GM21528 (cell line): ENCODE results near the gene SLC45A2.
"Not testable (repeated sequence)": the region's sequence is repeated elsewhere in the genome, so short reads cannot be mapped to it uniquely, and the experiment has no call there.

Source experiments
- ATAC-seq: cut with Tn5 transposase; IDR thresholded peaks from one replicate; pipeline ENCODE4 v1.9.1; 2021; ENCODE audit warnings: mild to moderate bottlenecking, moderate library complexity; ENCODE audit not compliant: unreplicated experiment, low FRiP score

SLC45A2 gene

DNA sequence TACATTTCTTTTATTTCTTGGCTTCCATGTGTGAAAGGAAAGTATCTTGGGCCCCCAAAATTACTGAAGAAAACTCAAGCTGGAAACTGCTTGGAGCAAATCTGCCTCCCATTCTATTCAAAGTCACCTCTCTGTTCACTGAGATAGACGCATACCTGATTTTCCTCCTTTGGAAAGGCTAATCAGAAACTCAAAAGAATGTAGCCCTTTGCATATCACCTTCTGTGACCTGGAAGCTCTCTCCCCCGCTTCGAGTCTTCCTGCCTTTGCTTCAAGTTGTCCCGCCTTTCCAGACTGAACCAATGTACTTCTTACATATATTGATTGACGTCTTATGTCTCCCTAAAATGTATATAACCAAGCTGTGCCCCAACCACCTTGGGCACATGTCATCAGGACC is 53.4 kb downstream of the SLC45A2 start:
- no peak for ATAC-seq

GRCh38 chr5:33929925-33930690 is 54.4 kb downstream of the SLC45A2 start:
- no peak for ATAC-seq

DNA sequence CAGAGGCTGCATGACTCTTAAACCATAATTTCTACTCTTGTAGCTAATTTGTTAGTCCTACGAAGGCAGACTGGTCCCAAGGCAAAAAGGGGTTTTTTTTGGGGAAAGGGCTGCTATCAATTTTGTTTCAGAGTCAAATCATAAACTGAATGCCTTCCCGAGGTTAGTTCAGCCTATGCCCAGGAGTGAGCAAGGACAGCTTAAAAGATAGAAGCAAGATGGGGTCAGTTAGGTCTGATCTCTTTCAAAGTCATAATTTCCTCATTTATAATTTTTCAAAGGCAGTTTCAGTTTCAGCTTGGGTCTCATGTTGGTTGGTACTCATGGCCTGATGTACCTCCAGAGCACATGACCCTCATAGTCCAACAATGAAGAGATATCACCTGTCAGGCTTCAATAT is 56.2 kb downstream of the SLC45A2 start:
- no peak for ATAC-seq

DNA sequence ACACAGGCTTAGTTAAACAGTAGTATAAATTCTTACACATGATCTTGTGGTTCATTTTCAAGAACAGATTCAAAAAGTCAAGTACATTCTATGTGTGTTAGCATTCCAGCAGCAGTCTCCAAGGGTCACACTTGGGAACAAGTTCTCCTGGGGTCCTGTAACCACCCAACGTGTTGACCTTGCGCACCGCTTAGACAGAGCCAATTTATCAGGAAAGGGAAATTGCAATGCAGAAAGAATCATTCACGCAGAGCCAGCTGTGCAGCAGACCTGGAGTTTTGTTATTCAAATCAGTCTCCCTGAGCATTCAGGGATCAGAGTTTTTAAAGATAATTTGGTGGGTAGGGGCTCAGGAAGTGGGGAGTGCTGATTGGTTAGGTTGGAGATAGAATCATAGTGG is 56.8 kb downstream of the SLC45A2 start:
- no peak for ATAC-seq

DNA sequence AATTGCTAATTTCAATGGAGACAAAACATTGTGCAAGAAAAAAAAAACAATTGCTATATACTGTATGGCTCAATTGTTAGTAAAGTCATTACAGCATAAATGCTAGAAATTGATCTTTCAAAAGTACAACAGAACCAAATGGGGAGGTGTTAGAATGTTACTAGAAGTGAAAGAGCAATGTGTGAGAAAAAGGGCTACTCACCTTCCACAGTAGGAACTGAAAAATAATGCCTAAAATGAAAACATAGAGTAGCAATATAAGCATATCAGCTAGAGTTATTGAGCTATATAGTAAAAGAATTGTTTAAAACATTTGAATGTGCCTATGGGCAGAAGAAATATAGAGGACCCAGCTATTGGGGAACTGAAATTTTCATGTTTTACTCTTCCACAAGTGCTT is 59.2 kb downstream of the SLC45A2 start:
- ATAC-seq: no peak

DNA sequence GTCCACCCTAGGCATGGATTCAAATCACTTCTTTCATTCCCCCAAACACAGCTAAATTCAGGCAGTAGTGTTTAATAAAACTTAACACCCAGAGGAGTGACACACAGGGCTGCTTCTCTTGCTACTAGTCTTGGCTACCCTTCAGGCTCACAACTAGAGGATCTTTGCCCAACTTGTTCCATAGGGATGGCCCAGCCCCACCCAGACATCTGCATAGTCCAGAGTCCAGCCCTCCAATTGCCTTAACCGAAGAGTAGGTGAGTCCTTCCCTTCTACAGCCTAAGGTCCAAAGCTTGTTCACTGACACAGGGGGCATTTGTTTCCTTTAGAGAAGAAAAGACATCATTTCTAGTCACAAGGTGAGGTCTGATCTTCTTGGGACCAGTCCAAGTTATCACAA is 63.5 kb downstream of the SLC45A2 start:
- ATAC-seq: no peak

GRCh38 chr5:33914844-33915243 is 69.6 kb downstream of the SLC45A2 start:
- ATAC-seq: not testable (repeated sequence)

- not testable (repeated sequence) for ATAC-seq
Measured at GRCh38 chr5:33906248-33906647, 78.2 kb downstream of the SLC45A2 start.

GRCh38 chr5:33905381-33905780 is 79.1 kb downstream of the SLC45A2 start:
- no peak for ATAC-seq

- ATAC-seq: no peak
Measured at GRCh38 chr5:33903118-33903517, 81.4 kb downstream of the SLC45A2 start.

DNA sequence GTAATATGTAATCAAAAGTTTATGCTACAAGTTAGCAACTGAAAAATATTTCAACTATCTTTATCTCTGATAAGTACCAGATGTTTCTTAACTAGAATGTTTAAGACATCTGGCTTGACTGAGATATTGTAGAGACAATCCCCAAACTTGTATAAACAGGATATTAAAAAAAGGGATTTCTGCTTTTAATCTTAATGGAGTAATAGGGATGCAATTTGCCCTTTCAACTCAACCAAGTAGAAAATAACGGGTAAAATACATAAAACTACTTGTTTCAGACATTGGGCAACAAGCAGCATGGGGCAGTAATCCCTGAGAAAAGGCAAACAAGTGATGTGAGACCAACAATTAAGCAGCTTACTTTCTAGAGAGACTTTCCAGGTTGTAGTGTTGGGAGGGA is 83.3 kb downstream of the SLC45A2 start:
- ATAC-seq: no peak
